HG02884 (cell line): Measurements from ENCODE around the gene PPP2R2C.

Experiments used
- ATAC-seq: cut with Tn5 transposase; IDR thresholded peaks from one replicate; pipeline ENCODE4 v1.9.1; 2021; ENCODE audit warnings: mild to moderate bottlenecking, moderate library complexity; ENCODE audit not compliant: unreplicated experiment

The PPP2R2C gene

GRCh38 chr4:6383009-6383404 lies 89.4 kb downstream of the PPP2R2C start:
- no peak for ATAC-seq

- no peak for ATAC-seq
Measured at GRCh38 chr4:6381571-6382123, 90.8 kb downstream of the PPP2R2C start.

GRCh38 chr4:6380746-6381410 lies 91.5 kb downstream of the PPP2R2C start:
- no peak for ATAC-seq

- no peak for ATAC-seq
Measured at GRCh38 chr4:6379767-6380745, 92.4 kb downstream of the PPP2R2C start.

- no peak for ATAC-seq
Measured at GRCh38 chr4:6378493-6379445, 93.6 kb downstream of the PPP2R2C start.

- no peak for ATAC-seq
Measured at GRCh38 chr4:6377626-6378492, 94.6 kb downstream of the PPP2R2C start.

- ATAC-seq, result no peak
Measured at GRCh38 chr4:6375620-6376295, 96.7 kb downstream of the PPP2R2C start.

- ATAC-seq, result no peak
Measured at GRCh38 chr4:6374575-6374974, 97.8 kb downstream of the PPP2R2C start.

- ATAC-seq, result no peak
Measured at GRCh38 chr4:6373541-6374410, 98.6 kb downstream of the PPP2R2C start.

- peak; percentile 52 for ATAC-seq
Measured at GRCh38 chr4:6372649-6373525, 99.5 kb downstream of the PPP2R2C start.

- ATAC-seq, result no peak
Measured at GRCh38 chr4:6371812-6372211, 100.6 kb downstream of the PPP2R2C start.

- no peak for ATAC-seq
Measured at GRCh38 chr4:6371271-6371670, 101.1 kb downstream of the PPP2R2C start.

GRCh38 chr4:6369924-6370645 lies 102.3 kb downstream of the PPP2R2C start:
- no peak for ATAC-seq

- ATAC-seq, result no peak
Measured at GRCh38 chr4:6369511-6369910, 102.9 kb downstream of the PPP2R2C start.

- no peak for ATAC-seq
Measured at GRCh38 chr4:6369035-6369434, 103.4 kb downstream of the PPP2R2C start.

- no peak for ATAC-seq
Measured at GRCh38 chr4:6368601-6369000, 103.8 kb downstream of the PPP2R2C start.

GRCh38 chr4:6368096-6368495 lies 104.3 kb downstream of the PPP2R2C start:
- no peak for ATAC-seq
